Motor neuron (in vitro differentiated cells): ENCODE data around the gene DCAF8. TPM values are rescaled to one million over a fixed set of nuclear protein-coding genes. Genes with fewer than 3 reads are reported as not detected.

Experiments used
- ATAC-seq, 8 experiments: fragments of 200-7000 bp; cut with Tn5 transposase; replicated peaks in 6 of 8; 2 replicates each; pipeline ENCODE4 v1.8.0; 2021; ENCODE audit warnings: mild to moderate bottlenecking in 8 of 8, moderate library complexity in 8 of 8
- H3K27ac ChIP-seq, 2 donors: fragments of 250-450 bp; sonication (Bioruptor Pico); 2 replicates each; pipeline ENCODE4 v1.9.0; 2021; ENCODE audit warnings: antibody characterized with exemption in 2 of 2, mild to moderate bottlenecking in 2 of 2, moderate library complexity in 1 of 2
- H3K4me1 ChIP-seq, 2 donors: fragments of 250-450 bp; sonication (Bioruptor Pico); replicated peaks in 1 of 2; 2 replicates each; pipeline ENCODE4 v1.6.1; 2021; ENCODE audit warnings: antibody characterized with exemption in 2 of 2, mild to moderate bottlenecking in 2 of 2, moderate library complexity in 1 of 2
- H3K4me3 ChIP-seq, 5 donors: fragments of 250-450 bp; sonication (Bioruptor Pico); 2 replicates each; pipeline ENCODE4 v1.9.0; 2021; ENCODE audit warnings: antibody characterized with exemption in 5 of 5, mild to moderate bottlenecking in 5 of 5, moderate library complexity in 4 of 5
- WGBS, 10 experiments: fragments of 450-650 bp; shearing (Covaris generic); methylation state at CpG; one replicate each; pipeline ENCODE4 v1.0.0; 2022; 5-methylcytosine and 5-hydroxymethylcytosine counted together
- in situ Hi-C, 9 experiments: fragments of 400-800 bp; cut with MboI; loops; one replicate each; pipeline ENCODE4 v1.15.0; 2021; ENCODE audit warnings: low sequenced_read_pairs in 9 of 9, low pct_unique_long_range_greater_than_20kb in 2 of 9; ENCODE audit not compliant: unreplicated experiment in 9 of 9
- total RNA-seq, 8 experiments: library from RNA; unstranded; fragments of 300-600 nt; gene quantifications; 2 replicates each; pipeline versions ENCODE4 v1.2.3 to v1.2.4, GENCODE V29; 2022

The DCAF8 gene
- total RNA-seq, 8 experiments from 2014 or later = 81.9 to 232 (median 129) TPM

- 89 to 100% (median 96%) methylated on average over 1 to 6 of the region's 6 CpGs for WGBS, 10 experiments
- in situ Hi-C loops = no loop called here
- no peak for ATAC-seq
- Histone ChIP-seq H3K4me3 (no peak overlapping the region), H3K27ac (no peak overlapping the region), H3K4me1 (peaks cover 10 to 23% of the 10 kb centered on the region in 2 donors)
Observed at GRCh38 chr1:160257411-160258015, 4.8 kb downstream of the DCAF8 start.

- peaks cover 13 to 23% of the 10 kb centered on the region in 2 donors for H3K4me1 ChIP-seq
- no peak overlapping the region for H3K4me3 ChIP-seq
- in situ Hi-C loops = no loop called here
- no peak overlapping the region for H3K27ac ChIP-seq
- 14 to 98% (median 88%) methylated on average over 1 to 3 of the region's 3 CpGs; no CpG with 5 or more reads in 2 of the 10 experiments for WGBS, 10 experiments
- ATAC-seq = no peak
Observed at GRCh38 chr1:160256396-160257046, 5.8 kb downstream of the DCAF8 start.

- Histone ChIP-seq H3K4me1 (peaks cover 13 to 24% of the 10 kb centered on the region in 2 donors), H3K27ac (no peak overlapping the region), H3K4me3 (no peak overlapping the region)
- 60 to 100% (median 96%) methylated on average over 2 to 4 of the region's 4 CpGs; no CpG with 5 or more reads in 4 of the 10 experiments for WGBS, 10 experiments
- no peak for ATAC-seq
- in situ Hi-C loops = no loop called here
Observed at GRCh38 chr1:160255781-160256300, 6.5 kb downstream of the DCAF8 start.

- 30 to 81% (median 64%) methylated on average over 2 to 5 of the region's 5 CpGs for WGBS, 10 experiments
- H3K4me1 ChIP-seq = peaks cover 2 to 13% of the 10 kb centered on the region in 2 donors
- H3K27ac ChIP-seq = no peak overlapping the region
- in situ Hi-C loops = no loop called here
- no peak overlapping the region for H3K4me3 ChIP-seq
- ATAC-seq = peak; percentile 98 to 100 (median 100)
Observed at GRCh38 chr1:160251687-160252526, 10.4 kb downstream of the DCAF8 start.

DNA sequence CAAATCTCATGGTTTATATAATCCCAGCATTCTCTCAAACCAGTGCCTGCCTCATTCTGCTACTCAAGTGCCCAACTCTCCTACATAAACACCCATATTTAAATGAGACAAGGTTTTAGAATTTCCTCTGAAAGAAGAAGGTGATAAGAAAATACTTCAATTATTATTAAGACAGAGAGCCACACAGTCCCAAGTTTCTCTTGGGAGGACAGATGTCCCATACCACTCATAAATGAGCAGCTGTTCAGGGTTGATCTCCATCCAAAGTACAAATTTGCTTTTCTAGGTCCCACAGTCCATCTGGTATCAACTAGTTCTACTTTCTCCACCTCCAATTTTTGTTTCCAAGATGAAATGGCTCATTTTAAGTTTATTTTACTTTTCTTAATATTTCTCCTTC is 11.3 kb downstream of the DCAF8 start:
- in situ Hi-C loops = no loop called here
- no peak for ATAC-seq
- H3K4me3 ChIP-seq = no peak overlapping the region
- H3K4me1 ChIP-seq = peaks cover 2 to 7% of the 10 kb centered on the region in 2 donors
- no peak overlapping the region for H3K27ac ChIP-seq

- no peak overlapping the region for H3K27ac ChIP-seq
- in situ Hi-C loops = loop anchor here in 1 of 9 experiments (25.0 kb wide), 1 partner anchor 310 kb away; the partner anchor contains the start of genes IGSF9 and TAGLN2
- no peak for ATAC-seq
- peaks cover 2 to 15% of the 10 kb centered on the region in 2 donors for H3K4me1 ChIP-seq
- 79 to 100% (median 100%) methylated on average over 1 of the region's 1 CpG; no CpG with 5 or more reads in 1 of the 10 experiments for WGBS, 10 experiments
- no peak overlapping the region for H3K4me3 ChIP-seq
Observed at GRCh38 chr1:160247053-160247452, 15.3 kb downstream of the DCAF8 start.

DNA sequence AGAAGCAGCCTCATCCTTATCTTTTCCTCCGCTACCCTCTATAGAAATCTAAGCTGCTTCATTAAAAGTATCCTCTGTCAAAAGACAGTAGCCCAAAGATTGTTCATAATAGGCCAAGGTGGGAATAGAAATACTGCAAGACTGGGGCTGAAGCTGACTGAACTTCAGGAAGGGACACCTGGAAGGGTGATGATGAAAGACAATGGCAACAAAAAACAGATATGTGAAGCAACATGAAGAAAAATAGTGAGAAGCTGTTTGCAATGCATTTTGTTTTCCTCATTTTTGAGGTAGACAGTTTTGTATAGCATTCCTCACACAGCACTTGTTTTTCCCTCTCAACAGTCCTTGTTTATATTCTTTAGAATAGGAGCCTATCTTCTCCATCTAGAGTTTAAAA is 16.9 kb downstream of the DCAF8 start:
- H3K4me3 ChIP-seq = no peak overlapping the region
- no peak for ATAC-seq
- in situ Hi-C loops = loop anchor here in 1 of 9 experiments (25.0 kb wide), 1 partner anchor 308 kb away; the partner anchor contains the start of genes IGSF9 and TAGLN2
- peaks cover 0 to 8% of the 10 kb centered on the region in 2 donors for H3K4me1 ChIP-seq
- 43 to 100% (median 92%) methylated on average over 1 of the region's 1 CpG; no CpG with 5 or more reads in 2 of the 10 experiments for WGBS, 10 experiments
- H3K27ac ChIP-seq = no peak overlapping the region

DNA sequence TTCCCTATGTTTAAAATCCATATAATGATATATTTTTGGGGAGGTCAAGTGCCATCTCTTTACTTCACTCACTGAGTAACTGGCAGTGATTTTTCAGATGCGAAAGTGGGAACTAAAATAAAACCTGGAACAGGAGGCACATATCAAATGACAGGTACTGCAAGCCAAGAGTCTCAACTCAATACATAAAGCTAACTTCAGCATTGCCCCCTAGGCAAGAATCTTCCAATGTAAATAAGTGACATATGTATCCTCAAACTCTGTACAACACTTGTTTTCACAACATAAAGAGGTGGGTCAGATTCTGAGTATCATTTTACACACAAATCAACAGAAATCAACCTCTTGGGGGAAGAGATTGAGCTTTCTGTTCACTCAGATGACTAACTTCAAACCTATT is 18.1 kb downstream of the DCAF8 start:
- ATAC-seq = peak in 1 of 8 experiments; percentile 81
- Histone ChIP-seq H3K27ac (no peak overlapping the region), H3K4me1 (peaks cover 0 to 8% of the 10 kb centered on the region in 2 donors), H3K4me3 (no peak overlapping the region)
- 80 to 100% (median 95%) methylated on average over 1 of the region's 1 CpG; no CpG with 5 or more reads in 4 of the 10 experiments for WGBS, 10 experiments
- in situ Hi-C loops = loop anchor here in 1 of 9 experiments (25.0 kb wide), 1 partner anchor 307 kb away; the partner anchor contains the start of genes IGSF9 and TAGLN2

- no peak for ATAC-seq
- H3K4me3 ChIP-seq = no peak overlapping the region
- no peak overlapping the region for H3K27ac ChIP-seq
- in situ Hi-C loops = loop anchor here in 1 of 9 experiments (25.0 kb wide), 1 partner anchor 306 kb away; the partner anchor contains the start of genes IGSF9 and TAGLN2
- peaks cover 0 to 8% of the 10 kb centered on the region in 2 donors for H3K4me1 ChIP-seq
Observed at GRCh38 chr1:160243767-160244166, 18.6 kb downstream of the DCAF8 start.

DNA sequence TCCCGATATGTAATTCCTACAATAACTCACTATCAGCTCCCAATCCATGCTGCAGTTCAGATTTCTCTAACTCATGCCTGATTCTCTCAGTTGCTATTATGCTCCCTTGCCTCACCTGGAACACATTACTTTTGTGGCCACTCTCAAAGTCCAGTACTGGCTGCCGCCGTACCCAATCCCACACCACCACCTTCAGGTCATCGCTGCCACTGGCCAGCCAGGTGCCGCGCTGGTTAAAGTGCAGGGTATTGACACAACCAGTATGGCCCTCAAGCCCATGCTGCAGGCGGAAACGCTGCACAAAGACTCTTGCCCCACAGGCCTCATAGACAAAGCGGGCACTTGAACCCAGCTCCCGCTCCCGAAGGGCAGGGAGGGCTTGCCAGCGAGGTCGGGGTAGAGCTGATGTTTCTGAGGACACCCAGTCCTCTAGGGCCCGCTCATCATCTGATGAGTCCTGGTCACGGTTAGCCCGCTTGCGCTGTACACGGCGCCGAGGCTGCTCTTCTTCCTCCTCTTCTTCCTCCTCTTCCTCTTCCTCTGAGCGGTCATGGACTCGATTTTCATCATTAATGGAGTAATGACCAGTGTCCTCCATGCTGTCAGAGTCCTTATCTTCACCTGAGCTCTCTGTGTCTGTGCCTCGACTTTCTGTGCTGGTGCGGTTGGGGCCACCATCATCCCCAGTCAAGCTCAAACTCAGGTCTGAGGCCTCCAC is 22.6 kb downstream of the DCAF8 start:
- Histone ChIP-seq H3K27ac (no peak overlapping the region), H3K4me3 (no peak overlapping the region), H3K4me1 (no peaks in the 10 kb centered on the region)
- WGBS, 10 experiments = 85 to 100% (median 91%) methylated on average over 1 to 18 of the region's 24 CpGs; no CpG with 5 or more reads in 1 of the 10 experiments
- ATAC-seq = no peak
- in situ Hi-C loops = loop anchor here in 1 of 9 experiments (25.0 kb wide), 1 partner anchor 302 kb away; the partner anchor contains the start of genes IGSF9 and TAGLN2

GRCh38 chr1:160238408-160238807 is 23.9 kb downstream of the DCAF8 start:
- in situ Hi-C loops = loop anchor here in 1 of 9 experiments (25.0 kb wide), 1 partner anchor 301 kb away; the partner anchor contains the start of genes IGSF9 and TAGLN2
- H3K4me1 ChIP-seq = no peaks in the 10 kb centered on the region
- no peak overlapping the region for H3K4me3 ChIP-seq
- WGBS, 10 experiments = 69 to 100% (median 95%) methylated on average over 3 to 5 of the region's 5 CpGs
- no peak for ATAC-seq
- H3K27ac ChIP-seq = no peak overlapping the region

GRCh38 chr1:160237558-160237957 is 24.8 kb downstream of the DCAF8 start:
- 92 to 100% (median 95%) methylated on average over 1 to 2 of the region's 2 CpGs; no CpG with 5 or more reads in 3 of the 10 experiments for WGBS, 10 experiments
- in situ Hi-C loops = loop anchor here in 1 of 9 experiments (25.0 kb wide), 1 partner anchor 300 kb away; the partner anchor contains the start of genes IGSF9 and TAGLN2
- no peak for ATAC-seq

More at GRCh38 chr1:160237558-160237957, 24.8 kb downstream of the DCAF8 start:
- no peak overlapping the region for H3K4me3 ChIP-seq
- no peaks in the 10 kb centered on the region for H3K4me1 ChIP-seq
- no peak overlapping the region for H3K27ac ChIP-seq
